ENCODE data around the gene MYO15A.
A peak's percentile ranks its signal among the peaks of the same experiment; 100 is the strongest.

DNA sequence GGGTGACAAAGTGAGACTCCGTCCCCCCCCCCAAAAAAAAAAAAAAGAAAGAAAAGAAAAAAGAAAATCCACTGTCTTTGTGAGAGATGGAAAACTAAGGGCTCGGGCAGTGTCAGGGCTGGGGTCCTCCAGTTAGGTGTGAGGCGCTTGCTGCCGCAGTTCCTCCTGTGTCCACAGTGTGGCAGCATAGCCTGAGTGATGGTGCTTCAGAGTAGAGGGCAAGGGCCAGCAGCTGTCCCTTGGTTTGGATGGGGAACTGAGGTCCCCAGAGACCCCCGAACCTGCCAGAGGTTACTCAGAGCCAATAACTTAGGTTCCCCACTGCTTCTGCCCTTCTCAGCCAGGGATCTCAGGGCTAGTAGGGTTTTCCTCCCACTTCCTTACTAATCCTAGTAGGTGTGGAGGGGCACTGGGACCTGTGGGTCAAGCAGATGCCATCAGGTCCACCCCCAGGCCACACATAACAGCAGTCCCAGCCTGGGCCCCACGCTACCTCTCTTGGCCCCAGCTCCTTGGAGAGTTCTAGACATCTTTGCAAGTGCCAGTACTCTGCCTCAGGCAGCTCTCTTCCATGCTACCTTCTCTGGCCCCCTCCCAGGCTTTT, 109.0 kb downstream of the MYO15A start:
- TF ChIP-seq, protein P1, sequence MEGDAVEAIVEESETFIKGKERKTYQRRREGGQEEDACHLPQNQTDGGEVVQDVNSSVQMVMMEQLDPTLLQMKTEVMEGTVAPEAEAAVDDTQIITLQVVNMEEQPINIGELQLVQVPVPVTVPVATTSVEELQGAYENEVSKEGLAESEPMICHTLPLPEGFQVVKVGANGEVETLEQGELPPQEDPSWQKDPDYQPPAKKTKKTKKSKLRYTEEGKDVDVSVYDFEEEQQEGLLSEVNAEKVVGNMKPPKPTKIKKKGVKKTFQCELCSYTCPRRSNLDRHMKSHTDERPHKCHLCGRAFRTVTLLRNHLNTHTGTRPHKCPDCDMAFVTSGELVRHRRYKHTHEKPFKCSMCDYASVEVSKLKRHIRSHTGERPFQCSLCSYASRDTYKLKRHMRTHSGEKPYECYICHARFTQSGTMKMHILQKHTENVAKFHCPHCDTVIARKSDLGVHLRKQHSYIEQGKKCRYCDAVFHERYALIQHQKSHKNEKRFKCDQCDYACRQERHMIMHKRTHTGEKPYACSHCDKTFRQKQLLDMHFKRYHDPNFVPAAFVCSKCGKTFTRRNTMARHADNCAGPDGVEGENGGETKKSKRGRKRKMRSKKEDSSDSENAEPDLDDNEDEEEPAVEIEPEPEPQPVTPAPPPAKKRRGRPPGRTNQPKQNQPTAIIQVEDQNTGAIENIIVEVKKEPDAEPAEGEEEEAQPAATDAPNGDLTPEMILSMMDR (IDR thresholded peaks at IDR 0.05) = peak; percentile 86 to 92 (median 88)
- no peak for TF ChIP-seq EP300 (IDR thresholded peaks at IDR 0.05)
- TF ChIP-seq POLR2A (IDR thresholded peaks at IDR 0.05; ENCODE audit: low read depth) = no peak

Measured in esophagus muscularis mucosa (tissue), 4 donors.